GM23338 (cell line): ENCODE results near the gene TNFAIP3.

Experiments used
- CREB1 ChIP-seq: fragments of 250-450 bp; sonication (Bioruptor Pico); IDR thresholded peaks from 2 replicates; pipeline ENCODE4 v1.5.0; 2020; ENCODE audit warnings: low read depth, mild to moderate bottlenecking, moderate library complexity
- CTCF ChIP-seq, 2 experiments: fragments of 200-600 bp in 1 of 2; sonication (generic) in 1 of 2; conservative IDR thresholded peaks; 2 replicates each; pipeline versions ENCODE4 v1.5.1 to v1.6.1; 2016 to 2017; ENCODE audit warnings: antibody characterized with exemption in 2 of 2, low read depth in 2 of 2, mild to moderate bottlenecking in 2 of 2, moderate library complexity in 1 of 2
- ETS1 ChIP-seq: IDR thresholded peaks from 2 replicates; pipeline ENCODE4 v1.6.1; 2016; ENCODE audit warnings: antibody characterized with exemption
- EZH2 ChIP-seq: fragments of 200-600 bp; sonication (generic); IDR thresholded peaks from one replicate; pipeline ENCODE4 v1.8.0; 2017; ENCODE audit warnings: antibody characterized with exemption, mild to moderate bottlenecking, low read depth; ENCODE audit not compliant: unreplicated experiment
- EZH2phosphoT487 ChIP-seq: fragments of 200-600 bp; sonication (generic); IDR thresholded peaks from one replicate; pipeline ENCODE4 v1.8.1; 2018; ENCODE audit warnings: antibody characterized with exemption; ENCODE audit not compliant: unreplicated experiment
- JUNB ChIP-seq: IDR thresholded peaks from one replicate; pipeline ENCODE4 v1.6.1; 2016; ENCODE audit warnings: antibody characterized with exemption; ENCODE audit not compliant: unreplicated experiment
- POLR2AphosphoS5 ChIP-seq: IDR thresholded peaks from 2 replicates; pipeline ENCODE4 v1.6.1; 2016; ENCODE audit warnings: antibody characterized with exemption, low read depth
- REST ChIP-seq: IDR thresholded peaks from one replicate; pipeline ENCODE4 v1.6.1; 2018; ENCODE audit warnings: antibody characterized with exemption; ENCODE audit not compliant: unreplicated experiment
- STAT1 ChIP-seq: IDR thresholded peaks from one replicate; pipeline ENCODE4 v1.6.1; 2016; ENCODE audit warnings: antibody characterized with exemption; ENCODE audit not compliant: unreplicated experiment
- ZNF114 ChIP-seq: fragments of 250-450 bp; sonication (Bioruptor Pico); IDR thresholded peaks from 2 replicates; pipeline ENCODE4 v1.5.0; 2020; ENCODE audit warnings: mild to moderate bottlenecking, moderate library complexity
- ZNF331 ChIP-seq: fragments of 250-450 bp; sonication (Bioruptor Pico); IDR thresholded peaks from 2 replicates; pipeline ENCODE4 v1.5.0; 2020; ENCODE audit warnings: low read depth, mild to moderate bottlenecking, moderate library complexity

GRCh38 chr6:137878486-137879285 lies 11.6 kb downstream of the TNFAIP3 start:
- TF ChIP-seq ETS1 (no peak), REST (no peak), CTCF (conservative IDR thresholded peaks at IDR 0.05; ENCODE audit: low read depth in 2 of 2) (peak; percentile 57 to 65), EZH2 (no peak), STAT1 (no peak), POLR2AphosphoS5 (no peak), CREB1 (CRISPR knock-in tag) (no peak), EZH2phosphoT487 (no peak), ZNF114 (CRISPR knock-in tag) (no peak), ZNF331 (no peak), JUNB (no peak)
